ENCODE data around the gene JPH4. TPM values are rescaled to one million over a fixed set of nuclear protein-coding genes. Genes with fewer than 3 reads are reported as not detected.

The JPH4 gene
- total and polyA plus RNA-seq, 8 donors: 0.12 to 1.3 (median 0.41) TPM

- FAIRE-seq: no peak
- intact Hi-C loops (cut with DNase I): no loop called here
- Histone ChIP-seq H3K27ac (no peak overlapping the region), H3K27me3 (peaks cover 0 to 13% (median 5%) of the 10 kb centered on the region in 4 donors), H3K4me1 (no peaks in the 10 kb centered on the region), H3K9me3 (no peaks in the 10 kb centered on the region), H3K4me3 (peak overlapping the region in 2 of 4 donors; percentile 18 to 30), H3K36me3 (no peaks in the 10 kb centered on the region)
- WGBS, 2 donors: 9 to 13% methylated on average over 60 to 67 of the region's 67 CpGs
- peak; percentile 48 to 66 (median 58) for ATAC-seq
- TF ChIP-seq CTCF (IDR thresholded peaks at IDR 0.05): no peak
- peak in 1 of 6 donors; percentile 71 for DNase-seq
Observed at GRCh38 chr14:23577004-23577681, 1.4 kb downstream of the JPH4 start.

DNA sequence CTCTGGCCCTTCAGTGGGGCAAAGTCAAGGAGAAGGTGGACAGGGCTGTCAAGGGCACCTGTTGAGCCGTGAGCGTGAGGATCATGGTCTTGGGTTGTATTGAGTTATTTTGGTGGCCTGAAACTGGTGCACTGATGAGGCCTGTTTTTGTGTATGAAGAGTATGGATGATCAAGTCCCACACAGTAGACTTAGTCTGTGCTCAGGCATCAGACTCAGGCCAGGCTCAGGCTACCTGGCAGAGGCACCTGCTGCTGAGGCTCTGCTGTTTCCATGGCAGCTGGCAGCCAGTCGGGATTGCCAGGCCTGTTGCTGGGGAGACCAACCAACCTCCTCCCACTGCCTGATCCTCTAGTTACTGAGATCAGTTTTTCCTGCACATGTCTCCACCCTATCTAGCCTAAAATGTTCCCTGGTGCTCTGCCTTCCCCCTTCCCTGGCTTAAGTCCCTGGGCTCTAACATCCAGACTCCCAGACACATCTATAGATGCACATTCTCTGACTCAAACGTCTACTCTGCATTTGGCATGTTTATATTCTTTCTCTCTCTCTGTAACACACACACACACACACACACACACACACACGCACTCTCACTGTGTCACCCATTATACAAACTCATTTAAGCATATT is 5.1 kb downstream of the JPH4 start:
- Histone ChIP-seq H3K4me1 (peaks cover 0 to under 1% (median 0%) of the 10 kb centered on the region in 3 donors), H3K4me3 (no peak overlapping the region), H3K9me3 (no peaks in the 10 kb centered on the region), H3K27ac (no peak overlapping the region), H3K36me3 (no peaks in the 10 kb centered on the region), H3K27me3 (peaks cover 0 to 13% (median 5%) of the 10 kb centered on the region in 4 donors)
- ATAC-seq (peak in 3 of 4 donors; percentile 22 to 54 (median 48)), DNase-seq (no peak), FAIRE-seq (no peak)
- intact Hi-C loops (cut with DNase I): no loop called here
- TF ChIP-seq CTCF (IDR thresholded peaks at IDR 0.05): no peak
- 58 to 61% methylated on average over 5 of the region's 5 CpGs for WGBS, 2 donors

DNA sequence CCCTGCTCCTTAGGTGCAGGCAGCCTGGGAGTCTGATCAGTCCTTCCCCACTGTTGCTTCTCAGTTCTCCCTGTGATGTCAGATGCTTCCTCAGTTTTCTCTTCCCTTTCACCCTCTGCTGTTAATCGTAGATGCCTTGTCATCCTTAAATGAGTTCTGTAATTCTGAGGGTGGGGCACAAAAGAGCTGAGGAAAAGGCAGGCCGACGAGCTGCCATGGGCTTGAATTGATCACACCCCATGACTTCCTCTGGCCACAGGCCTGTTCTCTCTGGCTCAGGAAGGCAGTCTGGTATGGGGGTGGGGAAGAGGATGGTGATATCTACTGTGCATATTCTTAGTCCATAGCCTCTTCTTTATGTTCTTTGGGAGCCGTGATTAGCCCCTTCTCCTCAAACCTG is 5.8 kb downstream of the JPH4 start:
- Histone ChIP-seq H3K4me3 (no peak overlapping the region), H3K36me3 (no peaks in the 10 kb centered on the region), H3K9me3 (no peaks in the 10 kb centered on the region), H3K27ac (no peak overlapping the region), H3K4me1 (peaks cover 0 to 7% (median 4%) of the 10 kb centered on the region in 3 donors), H3K27me3 (peaks cover 0 to 13% (median 5%) of the 10 kb centered on the region in 4 donors)
- ATAC-seq (peak in 2 of 4 donors; percentile 16 to 20), DNase-seq (no peak), FAIRE-seq (no peak)
- no peak for TF ChIP-seq CTCF (IDR thresholded peaks at IDR 0.05)
- 54 to 73% methylated on average over 4 of the region's 4 CpGs for WGBS, 2 donors
- intact Hi-C loops (cut with DNase I): no loop called here

DNA sequence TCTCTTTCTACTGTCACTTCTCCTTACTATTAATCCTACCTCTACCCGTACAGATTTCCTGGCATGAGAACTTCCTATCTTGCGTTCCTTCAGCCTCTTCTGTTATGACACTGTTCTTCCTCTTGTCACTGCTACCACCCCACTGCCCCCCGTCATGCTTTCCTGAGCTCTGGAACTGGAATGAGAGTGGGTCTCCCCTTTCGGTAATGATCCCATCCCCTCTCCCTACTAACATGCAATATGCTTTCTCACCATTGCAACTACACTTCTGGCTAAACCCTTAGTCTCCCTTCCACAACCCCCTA is 6.1 kb downstream of the JPH4 start:
- TF ChIP-seq CTCF (IDR thresholded peaks at IDR 0.05): no peak
- FAIRE-seq (no peak), DNase-seq (no peak), ATAC-seq (no peak)
- Histone ChIP-seq H3K4me3 (no peak overlapping the region), H3K27ac (no peak overlapping the region), H3K27me3 (peaks cover 0 to 11% (median 5%) of the 10 kb centered on the region in 4 donors), H3K9me3 (no peaks in the 10 kb centered on the region), H3K4me1 (peaks cover 0 to 9% (median 6%) of the 10 kb centered on the region in 3 donors), H3K36me3 (no peaks in the 10 kb centered on the region)
- intact Hi-C loops (cut with DNase I): no loop called here
- WGBS, 2 donors: 67 to 74% methylated on average over 4 of the region's 4 CpGs

All from pancreas (tissue), 10 donors.